ENCODE data around the gene PTPRM.

The PTPRM gene

DNA sequence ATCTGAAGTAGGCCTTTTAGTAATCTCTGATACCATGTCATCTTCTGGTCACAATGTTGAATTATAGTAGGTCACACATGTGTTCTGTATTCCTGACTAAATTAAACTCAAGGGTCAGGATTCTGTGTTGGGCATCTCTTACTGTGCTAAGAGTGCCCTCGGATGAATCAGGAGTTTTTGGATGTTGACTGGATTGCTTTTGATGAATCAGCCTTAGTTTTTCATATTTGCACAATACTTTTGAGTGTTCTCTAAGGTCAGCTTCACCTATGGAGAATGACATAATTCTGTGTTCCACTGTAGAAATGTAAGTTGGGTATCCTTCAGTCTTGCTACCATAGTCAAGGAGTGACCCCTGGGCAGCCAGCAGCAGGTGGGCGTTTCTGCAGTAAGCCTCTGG is 190.1 kb downstream of the PTPRM start:
- DNase-seq (ENCODE audit: low read depth) = no peak

DNA sequence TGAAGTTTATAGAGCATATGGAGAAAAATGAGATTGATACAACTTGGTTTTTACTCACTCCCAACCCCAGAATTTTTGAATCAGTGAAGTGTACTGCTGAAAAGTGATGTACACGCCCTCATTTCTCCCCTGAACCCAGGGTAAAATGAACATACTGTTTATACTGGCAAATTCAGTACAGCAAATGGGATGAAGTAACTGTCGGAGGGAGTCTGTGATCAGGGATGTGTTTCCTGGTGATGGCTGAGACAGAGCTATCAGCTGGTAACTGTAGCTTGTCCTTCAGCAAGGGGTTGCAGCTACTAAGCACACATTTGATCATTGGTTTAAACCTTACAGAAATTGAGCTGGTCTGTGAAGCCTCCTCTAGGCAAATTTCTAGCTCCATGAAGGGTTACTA is 191.6 kb downstream of the PTPRM start:
- no peak for DNase-seq (ENCODE audit: low read depth)

DNA sequence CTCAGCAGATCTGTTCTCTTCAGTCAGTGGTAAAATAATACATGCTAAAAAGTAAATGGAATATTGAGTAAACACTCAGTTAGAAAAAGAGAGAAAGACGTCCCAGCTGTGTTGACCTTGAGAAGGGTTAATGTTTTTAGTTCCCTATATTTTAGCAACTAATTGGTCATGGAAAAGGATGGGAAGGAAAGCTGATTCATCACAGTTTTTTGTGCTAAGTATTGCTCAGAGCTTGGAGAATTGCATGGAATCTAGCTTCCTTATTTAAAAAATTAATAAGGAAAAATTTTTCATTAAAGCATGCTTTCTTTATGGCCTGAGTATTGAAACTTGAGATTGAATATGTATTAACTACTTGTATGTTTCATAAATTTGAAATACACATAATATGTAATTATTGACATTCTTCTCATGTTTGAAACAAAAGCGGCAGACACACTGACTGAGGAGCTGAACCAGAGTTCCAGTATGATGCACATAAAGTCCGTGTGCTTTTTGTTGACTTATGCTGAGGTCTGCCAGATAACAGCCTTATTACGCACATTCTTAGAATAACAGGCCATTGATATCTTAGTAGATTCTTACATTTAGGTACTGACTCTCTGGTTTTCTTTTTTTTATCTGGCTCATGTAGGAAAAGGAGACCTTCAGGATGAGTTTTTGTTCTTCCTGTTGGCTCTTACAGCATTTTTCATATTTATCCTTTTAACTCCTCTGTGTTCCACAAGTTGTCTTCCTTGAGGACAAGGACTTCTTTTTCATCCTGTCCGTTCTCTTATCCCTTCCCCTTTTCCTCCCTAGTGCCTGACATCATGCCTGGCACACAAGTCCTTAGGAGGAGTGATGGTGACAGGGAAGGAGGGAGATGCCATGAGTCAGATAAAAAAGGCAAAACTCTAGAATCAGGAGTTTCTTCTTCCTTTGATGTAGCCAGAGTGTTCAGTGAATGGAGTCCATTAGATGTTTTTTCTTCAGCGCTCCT is 194.1 kb downstream of the PTPRM start:
- no peak for DNase-seq (ENCODE audit: low read depth)

DNA sequence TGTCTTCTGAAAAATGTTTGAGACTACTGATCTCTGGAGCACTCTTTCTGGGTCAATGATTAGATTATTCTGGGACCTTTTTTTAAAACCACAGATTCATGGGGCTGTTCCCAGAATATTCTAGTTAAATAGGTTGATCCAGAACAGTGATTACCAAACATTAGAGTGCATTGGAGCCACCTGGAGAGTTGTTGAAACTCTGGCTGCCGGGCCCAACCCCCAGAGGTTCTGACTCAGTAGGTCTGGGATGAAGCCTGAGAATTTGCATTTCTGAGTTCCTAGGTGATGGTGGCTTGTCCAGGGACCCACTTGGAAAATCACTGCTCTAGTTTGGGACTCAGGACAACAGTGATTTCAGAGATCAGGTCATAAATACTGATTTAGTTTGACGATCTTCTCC is 197.3 kb downstream of the PTPRM start:
- DNase-seq (ENCODE audit: low read depth) = no peak

DNA sequence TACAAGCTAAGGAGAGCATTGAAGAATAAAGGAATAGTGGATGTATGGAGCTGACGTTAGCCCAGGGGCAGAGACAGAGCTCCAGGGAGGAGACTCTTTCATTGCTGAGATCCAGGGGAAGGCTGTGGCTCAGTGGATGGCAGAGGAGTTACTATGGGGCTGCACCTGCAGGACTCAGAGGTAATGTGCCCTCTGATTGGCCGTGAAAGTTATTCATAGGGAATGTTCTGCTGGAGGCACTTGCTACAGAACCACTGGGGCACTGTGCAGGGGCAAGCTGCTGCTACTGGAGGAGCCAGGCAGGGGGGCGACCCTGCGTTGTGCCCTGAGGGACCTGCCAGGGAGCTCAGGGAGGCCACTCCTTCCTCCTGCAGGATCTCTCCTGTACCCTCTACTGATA is 199.2 kb downstream of the PTPRM start:
- no peak for DNase-seq (ENCODE audit: low read depth)

DNA sequence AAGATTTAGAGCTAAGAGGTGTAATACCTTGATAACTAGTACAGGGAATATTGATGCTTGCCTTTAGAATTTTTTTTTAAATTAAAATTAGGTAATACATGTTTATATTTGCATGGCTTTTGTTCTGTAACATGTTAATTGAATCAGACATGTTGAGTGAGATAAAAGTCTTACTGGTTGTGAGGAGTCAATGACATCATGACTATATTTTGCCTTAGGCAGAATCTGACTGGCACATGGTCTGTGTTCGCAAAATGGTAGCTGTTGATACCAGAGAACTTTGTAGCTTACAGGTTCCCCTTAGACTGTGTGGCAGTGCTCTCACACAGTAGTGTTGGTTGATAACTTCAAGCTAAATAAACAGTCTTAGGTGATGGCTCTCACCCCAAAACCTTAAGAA is 199.7 kb downstream of the PTPRM start:
- no peak for DNase-seq (ENCODE audit: low read depth)

DNA sequence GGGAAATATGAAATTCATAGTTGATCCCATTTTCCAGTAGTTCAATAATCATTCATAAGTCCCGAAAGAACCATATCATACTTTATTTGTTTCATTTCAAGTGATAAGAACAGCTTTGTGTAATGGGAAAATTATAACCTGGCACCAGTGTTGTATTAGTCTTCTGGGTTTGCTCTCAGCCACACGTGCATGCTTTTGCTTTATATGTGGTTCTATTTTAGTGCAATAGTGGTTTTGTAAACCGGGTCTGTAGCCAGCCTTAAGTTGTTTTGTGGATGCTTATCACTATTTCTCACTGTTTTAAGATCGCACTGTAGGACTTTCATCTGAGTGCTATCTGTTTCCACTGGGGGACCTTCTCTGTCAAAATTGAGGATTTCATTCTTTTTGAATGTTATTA is 203.8 kb downstream of the PTPRM start:
- no peak for DNase-seq (ENCODE audit: low read depth)

DNA sequence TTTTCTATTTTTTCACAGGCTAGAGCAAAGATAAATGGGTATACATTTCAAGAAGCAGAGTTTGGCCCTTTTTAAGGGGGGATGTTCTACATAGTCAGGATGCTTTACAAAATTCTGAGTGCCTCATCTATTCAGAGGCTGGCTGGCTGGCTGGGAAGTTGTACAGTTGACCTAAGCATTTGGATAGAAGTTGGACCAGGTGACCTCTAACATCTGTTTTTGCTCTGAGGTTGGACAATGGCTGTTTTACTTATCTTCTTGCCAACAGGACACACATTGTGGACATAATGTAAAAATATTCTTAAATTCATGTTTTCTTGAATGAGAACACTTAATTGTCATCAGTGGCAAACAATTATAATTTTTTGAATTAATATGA is 205.4 kb downstream of the PTPRM start:
- DNase-seq (ENCODE audit: low read depth) = no peak

DNA sequence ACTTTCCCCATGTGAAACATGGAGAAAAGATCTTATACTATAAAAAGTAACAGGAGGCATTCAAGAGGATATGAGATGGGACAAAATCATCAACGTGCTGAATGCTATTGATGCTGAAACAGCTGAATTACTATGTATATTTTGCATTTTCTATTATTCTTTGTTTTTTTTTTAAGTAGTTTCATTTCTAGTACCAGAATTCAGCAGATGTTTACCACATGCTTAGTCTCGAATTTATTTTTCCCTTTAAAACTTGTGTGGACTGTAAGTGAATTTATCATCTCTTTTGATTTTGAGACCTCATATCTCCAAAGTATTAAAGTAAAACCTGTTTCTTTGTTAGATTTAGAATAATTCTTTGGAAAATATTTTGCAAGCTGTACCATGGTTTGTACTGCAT is 205.8 kb downstream of the PTPRM start:
- no peak for DNase-seq (ENCODE audit: low read depth)

DNA sequence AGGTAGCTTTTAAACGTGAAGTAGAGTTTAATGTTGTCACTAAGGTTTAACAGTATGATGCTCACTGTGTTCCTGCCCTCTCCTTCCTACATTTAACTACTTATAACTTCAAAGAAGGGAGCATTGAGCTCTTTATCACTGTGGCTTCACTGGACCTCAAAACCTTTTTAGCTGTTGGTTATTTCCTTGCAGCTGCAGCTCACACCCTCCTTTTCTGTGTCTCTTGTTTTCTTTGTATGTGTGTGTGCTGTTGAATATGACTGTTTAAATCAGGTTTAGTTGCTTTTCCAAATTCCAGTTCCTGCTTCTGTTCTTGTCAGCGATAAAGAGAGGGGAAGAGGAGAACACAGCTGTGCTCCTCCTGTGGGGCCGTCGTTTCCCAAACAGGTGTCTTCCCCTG is 208.0 kb downstream of the PTPRM start:
- DNase-seq (ENCODE audit: low read depth) = no peak

DNA sequence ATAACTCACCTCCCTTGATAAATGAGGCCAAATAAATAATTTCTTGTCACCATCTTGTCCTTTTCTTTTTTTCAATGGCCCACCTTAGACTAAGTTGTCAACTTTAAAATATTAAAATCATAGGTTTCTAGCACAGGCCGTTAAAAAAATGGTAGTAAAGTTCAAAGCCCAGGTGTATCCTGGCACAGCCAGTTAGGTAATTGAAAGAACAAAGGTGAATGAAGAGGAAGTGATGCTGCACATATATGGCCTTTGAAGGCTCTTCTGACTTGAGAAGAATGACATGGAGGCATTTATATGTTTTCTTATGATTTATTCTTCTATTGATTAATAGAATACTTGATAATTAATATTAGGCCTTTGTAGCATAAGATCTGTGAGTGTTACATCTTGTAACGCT is 208.7 kb downstream of the PTPRM start:
- no peak for DNase-seq (ENCODE audit: low read depth)

DNA sequence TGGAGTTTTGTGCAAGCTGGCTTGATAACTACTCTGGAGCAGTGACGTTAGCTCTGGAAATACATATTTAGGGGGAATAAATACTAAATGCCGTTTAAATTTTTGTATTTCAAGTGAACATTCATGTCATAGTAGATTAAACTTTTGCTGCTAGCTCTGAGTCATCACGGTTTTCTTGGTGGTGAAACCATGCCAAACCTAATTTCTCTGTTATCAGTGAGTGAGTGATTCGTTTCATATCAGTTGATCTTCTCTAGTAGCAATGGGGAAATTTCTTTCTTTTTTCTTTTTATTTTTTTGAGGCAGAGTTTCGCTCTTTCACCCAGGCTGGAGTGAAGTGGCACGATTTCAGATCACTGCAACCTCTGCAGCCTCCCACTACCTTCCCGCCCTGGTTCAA is 211.1 kb downstream of the PTPRM start:
- peak; percentile 39 for DNase-seq (ENCODE audit: low read depth)

DNA sequence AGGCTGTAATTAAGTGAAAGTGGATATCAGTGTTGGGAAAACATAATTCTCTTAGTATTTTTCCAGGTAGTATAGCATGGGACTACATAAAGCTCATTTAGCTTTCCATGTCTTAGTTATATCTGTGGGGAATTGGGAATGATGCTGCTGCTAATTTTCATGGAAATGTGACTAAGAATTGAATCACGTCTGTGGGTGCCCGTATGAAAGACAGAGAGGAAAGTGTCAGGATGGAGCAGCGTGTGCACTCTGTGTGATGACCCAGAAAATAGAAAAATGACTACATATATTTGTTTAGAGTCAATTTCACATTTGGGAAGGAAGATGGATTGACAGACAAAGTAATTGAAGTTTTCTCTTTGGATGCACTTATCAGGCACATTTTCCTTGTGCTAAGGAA is 212.1 kb downstream of the PTPRM start:
- DNase-seq (ENCODE audit: low read depth) = no peak

DNA sequence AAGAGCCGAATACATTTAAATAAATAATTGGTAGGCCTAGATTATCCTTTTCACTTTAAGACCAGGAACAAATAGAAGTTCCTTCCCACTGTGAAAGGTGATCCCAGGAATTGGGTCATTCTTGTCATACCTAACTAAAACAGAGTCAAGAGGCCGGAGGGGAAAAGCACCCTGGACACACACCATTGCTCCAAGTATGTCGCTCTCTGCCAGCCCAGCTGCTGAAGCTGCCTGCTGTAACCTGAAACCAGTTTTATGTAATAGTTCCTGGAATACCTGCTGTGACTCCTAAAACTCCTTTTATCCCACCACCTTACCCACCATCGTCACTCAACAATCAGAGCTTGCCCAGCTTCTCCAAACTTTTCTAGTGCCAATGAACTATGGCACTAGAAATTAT is 217.1 kb downstream of the PTPRM start:
- DNase-seq (ENCODE audit: low read depth) = no peak

DNA sequence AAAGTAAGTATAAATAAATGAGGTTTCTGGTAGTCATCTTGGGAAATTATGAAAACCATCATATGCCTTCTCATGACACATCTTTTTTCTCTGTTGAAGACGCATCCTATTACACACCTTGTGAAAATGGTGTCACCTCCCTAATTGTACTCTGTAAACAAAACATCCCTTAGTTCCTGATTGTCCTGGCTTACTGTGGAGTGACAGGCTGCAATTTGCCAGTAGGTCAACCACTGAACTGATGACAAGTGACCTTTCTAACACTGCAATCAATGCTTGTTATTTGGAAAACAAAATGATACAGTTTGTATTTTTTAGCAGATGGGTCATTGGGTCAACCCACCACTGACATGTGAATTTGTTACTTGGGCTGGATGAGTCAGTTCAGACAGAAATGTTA is 219.5 kb downstream of the PTPRM start:
- no peak for DNase-seq (ENCODE audit: low read depth)

DNA sequence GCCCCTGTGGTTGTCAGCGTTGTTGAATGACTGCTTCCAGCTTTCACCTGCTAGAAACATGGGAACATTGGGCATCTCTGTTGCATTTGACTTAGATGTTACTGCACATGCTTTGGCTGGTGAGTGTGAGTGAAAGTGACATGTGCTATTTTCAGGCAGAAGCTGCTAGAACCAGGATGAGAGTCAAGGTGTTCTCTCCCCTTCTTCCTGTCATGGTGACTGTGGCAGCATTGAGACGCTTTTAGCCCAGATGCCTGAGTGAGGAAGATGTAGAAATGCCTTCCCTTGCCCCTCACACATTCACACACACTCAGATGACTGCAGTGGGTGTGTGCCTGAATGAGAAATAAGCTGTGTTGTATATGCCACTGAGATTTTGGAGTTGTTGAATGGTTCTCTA is 220.2 kb downstream of the PTPRM start:
- no peak for DNase-seq (ENCODE audit: low read depth)

DNA sequence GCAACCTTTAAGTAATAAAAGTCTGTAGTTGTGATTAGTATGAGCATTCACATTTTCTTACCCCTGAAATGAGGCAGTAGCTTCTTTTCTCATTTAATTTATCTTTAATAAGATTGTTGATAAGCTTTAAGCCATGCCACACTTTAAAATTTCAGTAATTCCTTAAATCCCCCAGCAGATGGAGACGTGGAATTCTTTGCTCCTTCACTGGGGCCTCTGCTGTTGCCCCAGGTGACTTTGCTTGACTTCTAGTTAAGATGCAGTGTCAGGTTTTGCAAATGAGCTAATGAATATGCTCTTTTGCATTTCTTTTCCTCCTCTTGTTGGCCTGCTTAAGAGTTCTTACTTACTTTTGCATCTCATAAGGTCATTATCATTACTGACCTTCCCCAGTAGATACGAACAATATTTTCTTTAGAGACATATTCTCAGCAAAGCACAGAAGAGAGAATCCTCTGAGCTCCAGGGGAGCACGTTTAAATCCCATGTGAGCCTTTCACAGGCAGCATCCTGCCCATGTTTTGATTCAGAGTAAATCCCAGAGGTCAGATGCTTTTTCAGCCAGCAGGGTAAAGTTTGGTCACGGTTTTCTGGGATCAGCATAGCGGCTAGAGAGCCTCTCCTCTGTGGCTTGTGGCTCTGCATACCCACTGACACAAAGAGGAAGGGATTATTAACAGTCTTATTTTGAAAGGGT is 222.9 kb downstream of the PTPRM start:
- peak; percentile 55 for DNase-seq (ENCODE audit: low read depth)

DNA sequence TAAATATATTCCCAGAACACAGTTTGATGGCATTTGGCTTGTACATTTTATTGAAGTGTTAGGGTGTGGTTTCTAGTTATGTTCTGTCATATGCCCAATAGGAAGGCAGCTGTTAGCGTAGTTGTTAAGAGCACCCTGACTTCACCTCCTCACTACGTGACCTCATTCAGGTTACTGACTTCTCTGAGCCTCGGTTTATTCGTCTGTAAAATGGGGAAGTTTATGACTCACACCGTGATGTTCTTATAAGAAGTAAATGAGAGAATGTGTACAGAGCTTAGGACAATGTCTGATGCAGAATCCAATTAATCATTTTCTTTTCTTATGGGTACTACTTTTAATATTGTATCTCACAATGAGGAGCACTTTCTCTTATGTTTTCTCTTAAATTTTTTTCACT is 226.0 kb downstream of the PTPRM start:
- DNase-seq (ENCODE audit: low read depth) = no peak

DNA sequence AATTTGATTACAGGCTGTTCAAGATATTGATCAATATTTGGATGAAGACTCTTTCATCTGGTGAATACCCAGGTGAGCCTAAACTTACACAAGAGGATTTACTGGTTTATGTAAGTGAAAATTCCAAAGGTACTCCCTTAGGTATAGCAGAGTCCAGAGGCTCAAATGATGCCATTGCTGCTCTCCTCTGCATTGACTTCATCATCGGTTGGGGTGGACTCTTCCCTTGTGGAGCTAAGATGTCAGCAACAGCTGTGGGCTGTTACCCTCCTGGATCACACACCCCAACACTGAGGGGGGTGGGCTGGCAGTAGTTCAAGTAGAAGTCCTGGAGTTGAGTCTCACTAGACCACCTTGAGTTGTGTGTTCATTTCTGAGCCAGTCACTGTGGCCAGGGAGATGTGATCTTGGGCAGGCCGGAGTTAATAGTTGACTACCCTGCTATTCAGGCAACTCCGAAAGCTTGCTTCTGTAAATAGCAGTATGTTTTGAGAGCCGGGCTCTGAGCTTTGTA is 236.9 kb downstream of the PTPRM start:
- no peak for DNase-seq (ENCODE audit: low read depth)

DNA sequence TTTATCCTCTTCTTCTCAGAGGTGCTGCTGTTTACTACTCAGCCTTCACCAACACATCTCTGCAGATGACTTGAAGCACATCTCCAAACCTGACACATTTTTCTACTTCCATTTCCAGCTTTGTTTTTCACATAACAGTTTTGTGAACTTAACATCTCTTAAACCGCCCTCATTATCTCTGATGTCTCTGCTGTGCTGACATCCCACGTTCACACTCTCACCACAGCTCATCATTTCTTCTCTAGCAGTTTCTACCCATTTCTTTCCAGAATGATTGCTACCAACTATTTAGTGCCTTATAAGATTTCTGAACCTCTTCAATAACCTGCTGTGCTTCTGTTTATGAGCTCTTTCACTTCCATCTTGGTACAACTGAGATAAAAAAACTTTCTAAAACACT is 238.0 kb downstream of the PTPRM start:
- DNase-seq (ENCODE audit: low read depth) = no peak

DNA sequence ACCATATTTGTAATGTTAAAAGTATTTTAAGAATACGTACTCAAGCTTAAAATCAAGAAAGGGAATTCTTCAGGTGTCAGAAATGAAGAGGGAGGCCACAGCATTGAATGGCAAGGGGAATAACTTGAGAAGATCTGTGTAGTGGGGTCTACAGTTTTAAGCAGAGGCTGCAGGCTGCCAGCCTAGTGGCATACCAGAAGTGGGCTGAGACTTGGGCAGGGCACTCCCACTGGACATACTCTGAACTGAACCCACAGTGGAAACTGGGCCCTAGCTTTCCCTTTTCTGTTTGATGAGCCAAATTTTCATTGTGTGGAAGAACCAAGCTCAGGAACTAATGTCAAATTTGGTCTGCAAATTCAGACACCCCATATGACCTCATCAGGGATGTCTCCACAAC is 238.8 kb downstream of the PTPRM start:
- no peak for DNase-seq (ENCODE audit: low read depth)

DNA sequence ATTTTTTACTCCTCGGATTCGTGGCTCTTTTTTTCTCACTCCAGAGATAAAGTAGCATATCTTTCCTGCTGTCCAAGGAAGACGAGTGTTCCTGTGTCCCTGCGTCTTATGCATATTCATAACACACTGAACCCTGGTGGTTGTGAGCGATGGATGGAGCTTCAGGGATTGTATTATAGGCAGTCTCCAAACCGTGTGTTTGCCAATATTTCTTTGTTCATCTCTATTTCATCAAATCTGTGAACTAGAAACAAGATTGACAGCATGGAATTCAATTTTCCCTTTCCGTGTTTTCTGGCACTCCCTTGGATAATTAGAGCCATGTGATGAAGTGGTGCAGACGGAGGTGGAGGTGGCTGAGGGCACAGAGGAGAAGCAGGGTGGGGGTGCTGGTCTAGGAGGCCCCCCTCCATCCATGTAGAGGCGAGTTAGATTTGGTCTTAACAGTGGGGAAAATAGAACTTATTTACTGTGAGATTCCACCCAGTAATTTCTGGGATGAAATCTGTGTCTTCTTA is 240.9 kb downstream of the PTPRM start:
- no peak for DNase-seq (ENCODE audit: low read depth)

DNA sequence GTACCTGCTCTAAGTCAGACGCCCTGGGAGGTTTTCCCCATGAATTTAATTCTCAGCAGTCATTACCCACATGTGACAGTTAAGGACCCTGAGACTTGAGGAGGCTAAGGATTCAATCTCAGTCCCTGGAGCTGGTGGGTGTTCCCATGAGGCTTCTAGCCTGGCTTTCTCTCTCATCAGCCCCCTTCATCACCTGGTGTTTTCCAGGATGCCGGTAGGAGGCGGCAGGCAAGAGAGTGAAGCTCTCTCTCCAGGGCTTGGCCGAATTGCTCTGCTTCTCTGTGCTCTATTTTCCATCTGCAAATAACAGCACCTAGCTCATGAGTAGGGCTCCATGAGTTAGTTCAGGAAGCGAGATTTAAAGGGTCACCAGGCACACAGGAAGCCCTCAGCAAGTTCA is 241.9 kb downstream of the PTPRM start:
- DNase-seq (ENCODE audit: low read depth) = no peak
